ENCODE data around the gene HBM.
"Not testable (repeated sequence)": the region's sequence is repeated elsewhere in the genome, so short reads cannot be mapped to it uniquely, and the experiment has no call there.

HBM gene

DNA sequence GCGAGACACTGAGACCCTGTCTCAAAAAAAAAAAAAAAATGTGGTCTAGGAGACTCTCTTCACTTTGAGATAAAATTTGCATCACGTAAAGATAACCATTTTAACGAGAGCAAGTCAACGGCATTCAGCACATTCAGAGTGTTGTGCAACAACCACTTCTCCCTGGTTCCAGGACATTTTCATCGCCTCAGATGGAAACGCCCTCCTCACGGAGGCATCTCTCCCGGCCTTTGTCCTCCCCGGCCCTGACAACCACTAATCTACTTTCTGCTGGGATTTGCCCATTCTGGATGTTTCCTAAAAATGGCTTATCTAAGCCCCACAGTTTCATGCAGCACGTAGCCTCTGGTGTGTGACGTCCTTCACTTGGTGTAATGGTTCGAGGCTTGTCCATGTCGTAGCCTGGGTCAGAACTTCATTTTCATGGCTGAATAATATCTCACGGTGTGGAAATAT, 21.0 kb upstream of the HBM start:
- H2AFZ ChIP-seq (ENCODE audit: low read depth, low read length), result no peak overlapping the region

DNA sequence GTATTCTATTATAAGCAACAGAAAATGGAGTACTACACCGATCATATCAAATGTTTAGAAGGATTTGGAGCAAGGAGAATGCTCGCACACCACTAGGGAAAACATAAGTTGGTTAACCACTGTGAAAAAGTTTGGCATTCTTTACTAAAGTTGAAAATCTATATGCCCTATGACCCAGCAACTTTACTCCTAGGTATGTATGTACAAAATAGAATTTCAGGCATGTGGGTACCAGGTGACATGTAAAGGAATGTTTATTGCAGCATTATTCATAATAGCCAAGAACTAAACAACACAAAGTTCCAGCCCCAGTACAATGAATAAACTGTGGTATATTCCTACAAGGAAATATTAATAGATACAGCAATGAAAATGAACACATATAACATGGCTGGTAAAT, 19.1 kb upstream of the HBM start:
- no peaks in the 10 kb centered on the region for H3K36me3 ChIP-seq (replicated peaks; ENCODE audit: low read depth, low read length)
- no peaks in the 10 kb centered on the region for H3K79me2 ChIP-seq (ENCODE audit: low read length)
- no peaks in the 10 kb centered on the region for H4K20me1 ChIP-seq (ENCODE audit: insufficient read depth, low read length)
- H3K27me3 ChIP-seq (ENCODE audit: low read depth, low read length), result no peaks in the 10 kb centered on the region
- H3K4me2 ChIP-seq (ENCODE audit: low read length), result peak overlapping the region; percentile 39
- H3K4me3 ChIP-seq (ENCODE audit: low read length), result peak overlapping the region; percentile 40; the same call in 1 of the 2 replicates
- no peak for TF ChIP-seq EZH2phosphoT487 (IDR thresholded peaks at IDR 0.05; ENCODE audit: low read depth)
- TF ChIP-seq, protein P1, sequence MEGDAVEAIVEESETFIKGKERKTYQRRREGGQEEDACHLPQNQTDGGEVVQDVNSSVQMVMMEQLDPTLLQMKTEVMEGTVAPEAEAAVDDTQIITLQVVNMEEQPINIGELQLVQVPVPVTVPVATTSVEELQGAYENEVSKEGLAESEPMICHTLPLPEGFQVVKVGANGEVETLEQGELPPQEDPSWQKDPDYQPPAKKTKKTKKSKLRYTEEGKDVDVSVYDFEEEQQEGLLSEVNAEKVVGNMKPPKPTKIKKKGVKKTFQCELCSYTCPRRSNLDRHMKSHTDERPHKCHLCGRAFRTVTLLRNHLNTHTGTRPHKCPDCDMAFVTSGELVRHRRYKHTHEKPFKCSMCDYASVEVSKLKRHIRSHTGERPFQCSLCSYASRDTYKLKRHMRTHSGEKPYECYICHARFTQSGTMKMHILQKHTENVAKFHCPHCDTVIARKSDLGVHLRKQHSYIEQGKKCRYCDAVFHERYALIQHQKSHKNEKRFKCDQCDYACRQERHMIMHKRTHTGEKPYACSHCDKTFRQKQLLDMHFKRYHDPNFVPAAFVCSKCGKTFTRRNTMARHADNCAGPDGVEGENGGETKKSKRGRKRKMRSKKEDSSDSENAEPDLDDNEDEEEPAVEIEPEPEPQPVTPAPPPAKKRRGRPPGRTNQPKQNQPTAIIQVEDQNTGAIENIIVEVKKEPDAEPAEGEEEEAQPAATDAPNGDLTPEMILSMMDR (IDR thresholded peaks at IDR 0.05; ENCODE audit: low read depth, low read length), result no peak
- H3K4me1 ChIP-seq (ENCODE audit: low read length), result no peaks in the 10 kb centered on the region
- no peaks in the 10 kb centered on the region for H3K9me3 ChIP-seq (ENCODE audit: insufficient read depth, low read length)
- H3K9ac ChIP-seq (ENCODE audit: low read length), result no peak overlapping the region
- no peak overlapping the region for H3K27ac ChIP-seq (ENCODE audit: low read length)
- H2AFZ ChIP-seq (ENCODE audit: low read depth, low read length), result no peak overlapping the region

More for the DNA sequence above, 21.0 kb upstream of the HBM start:
- TF ChIP-seq, protein P1 (IDR thresholded peaks at IDR 0.05; ENCODE audit: low read depth, low read length), result no peak
- no peak for TF ChIP-seq EZH2phosphoT487 (IDR thresholded peaks at IDR 0.05; ENCODE audit: low read depth)
- Histone ChIP-seq H3K9me3 (ENCODE audit: insufficient read depth, low read length) (no peaks in the 10 kb centered on the region; the same call in 1 of the 2 replicates), H3K27ac (ENCODE audit: low read length) (no peak overlapping the region), H3K4me1 (ENCODE audit: low read length) (no peaks in the 10 kb centered on the region), H4K20me1 (ENCODE audit: insufficient read depth, low read length) (no peaks in the 10 kb centered on the region), H3K79me2 (ENCODE audit: low read length) (no peaks in the 10 kb centered on the region), H3K9ac (ENCODE audit: low read length) (no peak overlapping the region), H3K27me3 (ENCODE audit: low read depth, low read length) (no peaks in the 10 kb centered on the region), H3K4me3 (ENCODE audit: low read length) (no peak overlapping the region), H3K4me2 (ENCODE audit: low read length) (no peak overlapping the region), H3K36me3 (replicated peaks; ENCODE audit: low read depth, low read length) (no peaks in the 10 kb centered on the region)

DNA sequence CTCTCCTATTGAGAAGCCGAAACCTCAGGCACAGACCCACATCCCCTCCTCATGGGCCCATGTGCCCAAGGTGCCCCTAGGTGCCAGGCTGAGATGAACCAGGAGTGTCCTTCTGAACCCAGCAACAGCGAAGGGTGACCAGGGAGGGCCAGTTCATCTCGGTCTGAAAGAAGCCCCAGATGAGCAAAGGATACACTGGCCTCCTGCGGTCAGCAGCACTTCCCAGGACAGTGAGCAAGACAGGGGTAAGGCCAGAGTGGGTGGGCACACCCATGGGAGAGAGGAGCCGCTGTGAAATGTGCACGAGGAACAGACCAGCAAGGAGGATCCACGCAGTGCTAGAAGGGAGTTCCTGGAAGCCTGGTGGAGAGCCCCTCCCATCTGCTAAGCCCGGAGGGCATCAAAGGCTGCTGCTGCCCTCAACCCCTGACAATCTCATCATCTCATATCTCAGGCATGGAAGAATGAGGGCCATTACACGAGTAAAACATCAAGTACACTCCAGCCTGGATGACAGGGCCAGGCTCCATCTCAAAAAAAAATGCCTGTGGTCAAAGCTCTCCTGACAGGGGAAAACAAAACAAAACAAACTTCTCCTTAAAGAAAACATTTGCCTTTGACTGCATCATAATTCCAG, 16.6 kb upstream of the HBM start:
- Histone ChIP-seq H3K4me1 (ENCODE audit: low read length) (peaks cover 5% of the 10 kb centered on the region), H3K27ac (ENCODE audit: low read length) (no peak overlapping the region), H3K27me3 (ENCODE audit: low read depth, low read length) (no peaks in the 10 kb centered on the region), H3K9ac (ENCODE audit: low read length) (no peak overlapping the region), H3K36me3 (replicated peaks; ENCODE audit: low read depth, low read length) (no peaks in the 10 kb centered on the region), H3K4me3 (ENCODE audit: low read length) (no peak overlapping the region), H3K9me3 (ENCODE audit: insufficient read depth, low read length) (no peaks in the 10 kb centered on the region), H3K4me2 (ENCODE audit: low read length) (no peak overlapping the region), H4K20me1 (ENCODE audit: insufficient read depth, low read length) (no peaks in the 10 kb centered on the region), H2AFZ (ENCODE audit: low read depth, low read length) (no peak overlapping the region), H3K79me2 (ENCODE audit: low read length) (no peaks in the 10 kb centered on the region)
- TF ChIP-seq, protein P1 (IDR thresholded peaks at IDR 0.05; ENCODE audit: low read depth, low read length), result no peak
- TF ChIP-seq EZH2phosphoT487 (IDR thresholded peaks at IDR 0.05; ENCODE audit: low read depth), result no peak

DNA sequence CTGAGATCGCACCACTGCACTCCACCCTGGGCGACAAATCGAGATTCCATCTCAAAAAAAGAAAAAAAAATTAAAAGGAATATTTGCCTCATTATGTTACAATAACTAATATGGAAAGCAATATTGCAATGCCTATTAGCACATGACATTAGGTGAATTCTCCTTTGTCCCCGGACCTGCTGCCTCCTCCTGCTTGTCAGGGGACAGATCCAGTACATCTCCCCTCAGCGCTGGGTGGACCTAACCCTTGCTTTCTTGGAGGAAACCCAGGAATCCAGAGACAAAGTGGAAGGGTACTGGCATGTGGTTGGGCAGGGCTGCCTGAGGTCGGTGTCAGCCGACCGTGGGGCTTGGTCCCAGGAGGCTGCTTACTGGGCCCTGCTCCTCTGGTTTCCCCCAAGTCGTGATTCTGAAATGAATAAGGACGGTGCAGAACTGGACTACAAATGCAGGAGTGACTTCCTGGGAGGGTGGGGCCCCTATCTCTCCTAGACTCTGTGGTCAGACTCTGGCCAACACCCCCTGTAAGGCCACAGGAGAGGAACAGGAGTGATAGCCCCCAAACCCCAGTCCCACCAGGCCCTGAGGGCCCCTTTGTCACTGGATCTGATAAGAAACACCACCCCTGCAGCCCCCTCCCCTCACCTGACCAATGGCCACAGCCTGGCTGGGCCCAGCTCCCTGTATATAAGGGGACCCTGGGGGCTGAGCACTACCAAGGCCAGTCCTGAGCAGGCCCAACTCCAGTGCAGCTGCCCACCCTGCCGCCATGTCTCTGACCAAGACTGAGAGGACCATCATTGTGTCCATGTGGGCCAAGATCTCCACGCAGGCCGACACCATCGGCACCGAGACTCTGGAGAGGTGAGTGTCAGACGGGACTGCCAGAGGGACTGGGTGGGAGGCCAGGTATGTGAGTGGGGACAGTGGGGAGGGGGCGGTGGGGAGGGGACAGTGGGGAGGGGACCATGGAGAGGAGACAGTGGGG, 13.3 kb upstream of the HBM start, which contains the start of gene HBZ:
TSS of gene HBZ (plus strand) at position 504 of the 988 bp plus-strand sequence. CDS start at position 770, 266 bp downstream.
- Histone ChIP-seq H3K4me1 (ENCODE audit: low read length) (peaks cover 5% of the 10 kb centered on the region), H4K20me1 (ENCODE audit: insufficient read depth, low read length) (no peaks in the 10 kb centered on the region), H3K4me2 (ENCODE audit: low read length) (peak within 1 kb of the TSS; percentile 3; the same call in 1 of the 2 replicates), H3K4me3 (ENCODE audit: low read length) (no peak within 1 kb of the TSS), H2AFZ (ENCODE audit: low read depth, low read length) (no peak within 1 kb of the TSS), H3K9ac (ENCODE audit: low read length) (no peak within 1 kb of the TSS), H3K27ac (ENCODE audit: low read length) (no peak within 1 kb of the TSS), H3K9me3 (ENCODE audit: insufficient read depth, low read length) (no peaks in the 10 kb centered on the region), H3K36me3 (replicated peaks; ENCODE audit: low read depth, low read length) (no peaks in the 10 kb centered on the region), H3K27me3 (ENCODE audit: low read depth, low read length) (no peaks in the 10 kb centered on the region), H3K79me2 (ENCODE audit: low read length) (no peaks in the 10 kb centered on the region)
- TF ChIP-seq, protein P1 (IDR thresholded peaks at IDR 0.05; ENCODE audit: low read depth, low read length), result no peak
- TF ChIP-seq EZH2phosphoT487 (IDR thresholded peaks at IDR 0.05; ENCODE audit: low read depth), result no peak

DNA sequence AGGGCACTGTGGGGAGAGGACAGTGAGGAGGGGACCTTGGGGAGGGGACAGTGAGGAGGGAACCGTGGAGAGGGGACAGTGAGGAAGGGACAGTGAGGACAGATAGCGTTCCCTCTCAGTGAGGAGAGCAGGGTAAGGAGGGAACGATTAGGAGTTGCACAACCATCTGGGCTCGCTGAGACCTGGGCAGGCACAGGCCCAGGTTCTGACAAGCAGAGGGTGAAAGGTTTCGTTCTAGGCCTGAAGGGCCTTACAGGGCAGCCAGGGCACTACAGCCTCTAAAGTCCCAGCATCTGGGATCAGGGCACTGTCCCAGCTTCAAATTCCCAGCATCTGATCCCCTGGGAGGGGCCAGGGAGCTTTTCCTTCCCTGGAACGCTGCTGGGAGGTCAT, 12.7 kb upstream of the HBM start:
- H3K9me3 ChIP-seq (ENCODE audit: insufficient read depth, low read length); H3K4me3 ChIP-seq (ENCODE audit: low read length); H3K79me2 ChIP-seq (ENCODE audit: low read length); H2AFZ ChIP-seq (ENCODE audit: low read depth, low read length); H3K27me3 ChIP-seq (ENCODE audit: low read depth, low read length); H3K9ac ChIP-seq (ENCODE audit: low read length); H3K36me3 ChIP-seq (replicated peaks; ENCODE audit: low read depth, low read length); H4K20me1 ChIP-seq (ENCODE audit: insufficient read depth, low read length); H3K4me2 ChIP-seq (ENCODE audit: low read length); H3K27ac ChIP-seq (ENCODE audit: low read length); H3K4me1 ChIP-seq (ENCODE audit: low read length): not testable (repeated sequence)

Measured in OCI-LY3 (cell line).